ENCODE measurements around the gene SF1.

DNA sequence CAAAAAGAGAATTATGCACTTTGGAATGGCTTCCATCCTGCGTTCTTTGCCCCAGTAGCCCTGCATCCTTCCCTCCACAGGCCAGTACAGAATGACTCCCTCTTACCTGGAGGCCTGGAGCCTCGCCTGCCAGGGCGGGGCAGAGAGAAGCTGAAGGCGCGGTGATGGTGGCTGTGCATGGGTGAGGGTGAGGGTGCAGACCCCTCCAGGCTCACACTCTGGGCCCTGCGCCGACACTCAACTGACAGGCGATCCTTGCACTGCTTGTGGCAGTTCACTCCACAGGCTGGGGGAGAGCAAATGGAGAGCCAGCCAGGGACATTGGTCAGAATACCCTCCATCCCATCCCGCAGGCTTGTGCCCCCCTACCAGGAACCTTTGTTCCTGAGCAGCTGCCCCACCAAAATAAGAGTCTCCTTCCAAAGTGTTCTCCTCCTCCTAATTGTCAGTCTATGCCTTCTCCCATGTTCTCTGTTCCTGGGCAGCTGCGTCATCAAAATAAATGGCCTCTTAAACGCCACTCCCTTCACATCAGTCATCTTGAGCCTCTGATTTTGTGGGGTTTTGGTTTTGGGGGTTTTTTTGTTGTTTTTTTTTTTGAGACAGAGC, 49.5 kb downstream of the SF1 start:
- TF ChIP-seq POLR2AphosphoS5 (IDR thresholded peaks at IDR 0.05; ENCODE audit: low read depth, low read length), result no peak
- TF ChIP-seq JUN (IDR thresholded peaks at IDR 0.05; ENCODE audit: low read depth, low read length), result no peak
- TF ChIP-seq POLR2A (IDR thresholded peaks at IDR 0.05; ENCODE audit: control extremely low read depth in 1 of 2, low read depth in 2 of 2, low read length in 2 of 2), result no peak
- TF ChIP-seq, protein P1, sequence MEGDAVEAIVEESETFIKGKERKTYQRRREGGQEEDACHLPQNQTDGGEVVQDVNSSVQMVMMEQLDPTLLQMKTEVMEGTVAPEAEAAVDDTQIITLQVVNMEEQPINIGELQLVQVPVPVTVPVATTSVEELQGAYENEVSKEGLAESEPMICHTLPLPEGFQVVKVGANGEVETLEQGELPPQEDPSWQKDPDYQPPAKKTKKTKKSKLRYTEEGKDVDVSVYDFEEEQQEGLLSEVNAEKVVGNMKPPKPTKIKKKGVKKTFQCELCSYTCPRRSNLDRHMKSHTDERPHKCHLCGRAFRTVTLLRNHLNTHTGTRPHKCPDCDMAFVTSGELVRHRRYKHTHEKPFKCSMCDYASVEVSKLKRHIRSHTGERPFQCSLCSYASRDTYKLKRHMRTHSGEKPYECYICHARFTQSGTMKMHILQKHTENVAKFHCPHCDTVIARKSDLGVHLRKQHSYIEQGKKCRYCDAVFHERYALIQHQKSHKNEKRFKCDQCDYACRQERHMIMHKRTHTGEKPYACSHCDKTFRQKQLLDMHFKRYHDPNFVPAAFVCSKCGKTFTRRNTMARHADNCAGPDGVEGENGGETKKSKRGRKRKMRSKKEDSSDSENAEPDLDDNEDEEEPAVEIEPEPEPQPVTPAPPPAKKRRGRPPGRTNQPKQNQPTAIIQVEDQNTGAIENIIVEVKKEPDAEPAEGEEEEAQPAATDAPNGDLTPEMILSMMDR (IDR thresholded peaks at IDR 0.05; ENCODE audit: control extremely low read depth in 1 of 3, insufficient read depth in 1 of 3, low read depth in 1 of 3, low read length in 3 of 3), result no peak
- TF ChIP-seq EZH2 (IDR thresholded peaks at IDR 0.05; ENCODE audit: low read depth, low read length, severe bottlenecking), result no peak
- TF ChIP-seq RXRA (IDR thresholded peaks at IDR 0.05; ENCODE audit: insufficient read depth, low read depth, low read length), result no peak
- no peak for TF ChIP-seq MAFK (IDR thresholded peaks at IDR 0.05; ENCODE audit: low read depth, low read length)
- no peak for TF ChIP-seq BACH1 (IDR thresholded peaks at IDR 0.05; ENCODE audit: low read length)
- TF ChIP-seq NRF1 (IDR thresholded peaks at IDR 0.05; ENCODE audit: low read depth, low read length), result no peak
- TF ChIP-seq SRF (IDR thresholded peaks at IDR 0.05; ENCODE audit: low read depth, low read length), result no peak

All from H1 (cell line).